ENCODE results near the gene GAL3ST2. TPM values are rescaled to one million over a fixed set of nuclear protein-coding genes. Genes with fewer than 3 reads are reported as not detected.

Gene GAL3ST2
- total and polyA plus RNA-seq, 2 experiments from 2014 or later = not detected

DNA sequence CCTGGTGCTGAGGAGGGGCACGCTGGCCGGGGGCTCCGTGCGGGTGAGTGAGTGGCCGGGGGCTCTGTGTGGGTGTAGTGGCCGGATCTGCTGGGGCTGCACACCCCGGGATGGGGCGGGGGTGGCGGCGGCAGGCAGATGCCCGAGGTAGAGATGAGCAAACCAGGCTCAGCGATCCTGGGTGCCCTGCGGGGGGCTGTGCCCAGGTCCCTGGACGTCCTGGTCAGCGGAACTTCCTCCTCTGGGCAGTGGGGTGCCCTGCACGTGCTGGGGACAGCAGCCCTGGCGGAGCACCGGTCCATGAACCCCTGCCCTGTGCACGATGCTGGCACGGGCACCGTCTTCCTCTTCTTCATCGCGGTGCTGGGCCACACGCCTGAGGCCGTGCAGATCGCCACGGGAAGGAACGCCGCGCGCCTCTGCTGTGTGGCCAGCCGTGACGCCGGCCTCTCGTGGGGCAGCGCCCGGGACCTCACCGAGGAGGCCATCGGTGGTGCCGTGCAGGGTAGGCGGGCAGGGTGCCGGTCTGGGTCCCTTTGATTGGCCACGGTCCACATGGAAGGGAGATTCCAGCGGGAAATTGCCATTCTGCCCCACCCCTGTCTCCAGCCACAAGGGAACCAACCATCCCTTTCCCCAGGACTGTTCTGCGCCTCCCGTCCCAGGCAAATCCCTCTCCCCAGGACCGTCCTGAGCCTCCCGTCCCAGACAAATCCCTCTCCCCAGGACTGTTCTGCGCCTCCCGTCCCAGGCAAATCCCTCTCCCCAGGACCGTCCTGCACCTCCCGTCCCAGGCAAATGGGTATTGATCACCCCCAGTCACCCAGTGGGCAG is 38.2 kb downstream of the GAL3ST2 start:
- DNase-seq = no peak
- no peaks in the 10 kb centered on the region for H3K9me3 ChIP-seq (ENCODE audit: low read depth)
- H3K36me3 ChIP-seq (ENCODE audit: low read depth) = no peaks in the 10 kb centered on the region
- no peaks in the 10 kb centered on the region for H3K9me2 ChIP-seq (ENCODE audit: insufficient read depth)
- no peaks in the 10 kb centered on the region for H3K79me2 ChIP-seq (ENCODE audit: insufficient read depth)
- H3K4me3 ChIP-seq = no peak overlapping the region
- H2AFZ ChIP-seq = no peak overlapping the region
- no peaks in the 10 kb centered on the region for H3F3A ChIP-seq (ENCODE audit: insufficient read depth)
- 73 to 76% methylated on average over 35 to 52 of the region's 52 CpGs for WGBS, 2 experiments (ENCODE audit: low coverage in 1 of 2, low lambda C conversion rate in 2 of 2, missing lambda C conversion rate in 2 of 2)
- no peak for TF ChIP-seq EZH2phosphoT487 (IDR thresholded peaks at IDR 0.05; ENCODE audit: insufficient read depth, low read depth)
- TF ChIP-seq EZH2 (IDR thresholded peaks at IDR 0.05; ENCODE audit: insufficient read depth, poor library complexity, severe bottlenecking) = no peak
- no peaks in the 10 kb centered on the region for H3K27me3 ChIP-seq (replicated peaks; ENCODE audit: insufficient read depth)
- H3K4me2 ChIP-seq (ENCODE audit: unreplicated experiment) = no peak overlapping the region
- in situ Hi-C loops (cut with MboI) = no loop called here
- no peak overlapping the region for H3K27ac ChIP-seq
- no peak overlapping the region for H3K9ac ChIP-seq
- H3K4me1 ChIP-seq (ENCODE audit: insufficient read depth) = no peaks in the 10 kb centered on the region
- H4K20me1 ChIP-seq (ENCODE audit: insufficient read depth) = no peaks in the 10 kb centered on the region

DNA sequence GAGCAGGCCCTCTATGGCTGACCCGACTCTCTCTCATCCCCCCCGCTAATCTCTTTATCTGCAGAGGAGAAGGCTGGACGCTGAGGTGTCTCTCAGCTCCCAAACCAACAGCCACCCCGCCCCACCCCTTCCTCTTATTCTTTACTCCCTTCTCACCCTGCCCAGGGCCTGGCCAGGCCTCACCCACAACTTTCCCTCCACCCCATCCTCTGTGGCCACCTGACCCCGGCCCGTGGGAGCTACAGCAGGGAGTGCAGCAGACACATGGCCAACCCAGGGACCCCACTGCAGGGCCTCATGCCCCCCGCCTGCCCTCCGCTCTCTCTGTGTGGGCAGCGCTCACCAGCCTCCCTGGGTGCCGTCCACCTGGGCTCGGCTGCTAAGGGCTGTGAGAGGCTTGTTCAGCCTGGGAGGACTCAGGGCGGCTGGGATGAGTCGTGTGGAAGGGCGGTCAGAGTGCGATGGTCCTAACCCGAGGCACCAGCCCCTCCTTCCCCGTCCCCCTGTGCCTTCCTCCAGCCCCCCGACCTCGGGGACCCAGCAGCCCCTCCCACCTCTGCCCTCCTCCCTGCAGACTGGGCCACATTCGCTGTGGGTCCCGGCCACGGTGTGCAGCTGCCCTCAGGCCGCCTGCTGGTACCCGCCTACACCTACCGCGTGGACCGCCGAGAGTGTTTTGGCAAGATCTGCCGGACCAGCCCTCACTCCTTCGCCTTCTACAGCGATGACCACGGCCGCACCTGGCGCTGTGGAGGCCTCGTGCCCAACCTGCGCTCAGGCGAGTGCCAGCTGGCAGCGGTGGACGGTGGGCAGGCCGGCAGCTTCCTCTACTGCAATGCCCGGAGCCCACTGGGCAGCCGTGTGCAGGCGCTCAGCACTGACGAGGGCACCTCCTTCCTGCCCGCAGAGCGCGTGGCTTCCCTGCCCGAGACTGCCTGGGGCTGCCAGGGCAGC is 39.1 kb downstream of the GAL3ST2 start:
- H3F3A ChIP-seq (ENCODE audit: insufficient read depth) = no peaks in the 10 kb centered on the region
- no peaks in the 10 kb centered on the region for H3K9me2 ChIP-seq (ENCODE audit: insufficient read depth)
- no peak overlapping the region for H3K4me3 ChIP-seq
- no peaks in the 10 kb centered on the region for H3K4me1 ChIP-seq (ENCODE audit: insufficient read depth)
- H4K20me1 ChIP-seq (ENCODE audit: insufficient read depth) = no peaks in the 10 kb centered on the region
- H3K27me3 ChIP-seq (replicated peaks; ENCODE audit: insufficient read depth) = no peaks in the 10 kb centered on the region
- TF ChIP-seq EZH2 (IDR thresholded peaks at IDR 0.05; ENCODE audit: insufficient read depth, poor library complexity, severe bottlenecking) (no peak), EZH2phosphoT487 (IDR thresholded peaks at IDR 0.05; ENCODE audit: insufficient read depth, low read depth) (no peak)
- no peak overlapping the region for H2AFZ ChIP-seq
- WGBS, 2 experiments (ENCODE audit: low coverage in 1 of 2, low lambda C conversion rate in 2 of 2, missing lambda C conversion rate in 2 of 2) = 73 to 81% methylated on average over 39 to 48 of the region's 48 CpGs
- in situ Hi-C loops (cut with MboI) = no loop called here
- H3K79me2 ChIP-seq (ENCODE audit: insufficient read depth) = no peaks in the 10 kb centered on the region
- H3K4me2 ChIP-seq (ENCODE audit: unreplicated experiment) = no peak overlapping the region
- H3K27ac ChIP-seq = no peak overlapping the region
- DNase-seq = no peak
- no peak overlapping the region for H3K9ac ChIP-seq
- no peaks in the 10 kb centered on the region for H3K36me3 ChIP-seq (ENCODE audit: low read depth)
- no peaks in the 10 kb centered on the region for H3K9me3 ChIP-seq (ENCODE audit: low read depth)

GRCh38 chr2:241816431-241817121 is 40.0 kb downstream of the GAL3ST2 start:
- no peak for TF ChIP-seq EZH2phosphoT487 (IDR thresholded peaks at IDR 0.05; ENCODE audit: insufficient read depth, low read depth)
- TF ChIP-seq EZH2 (IDR thresholded peaks at IDR 0.05; ENCODE audit: insufficient read depth, poor library complexity, severe bottlenecking) = no peak
- Histone ChIP-seq H3K79me2 (ENCODE audit: insufficient read depth) (no peaks in the 10 kb centered on the region), H3K27ac (no peak overlapping the region), H3K27me3 (replicated peaks; ENCODE audit: insufficient read depth) (no peaks in the 10 kb centered on the region; the same call in 1 of the 2 replicates), H2AFZ (no peak overlapping the region), H3K9me3 (ENCODE audit: low read depth) (no peaks in the 10 kb centered on the region), H3K9me2 (ENCODE audit: insufficient read depth) (no peaks in the 10 kb centered on the region), H3K9ac (no peak overlapping the region), H3K4me3 (no peak overlapping the region), H3K4me1 (ENCODE audit: insufficient read depth) (no peaks in the 10 kb centered on the region), H3K4me2 (ENCODE audit: unreplicated experiment) (no peak overlapping the region), H3K36me3 (ENCODE audit: low read depth) (no peaks in the 10 kb centered on the region), H4K20me1 (ENCODE audit: insufficient read depth) (no peaks in the 10 kb centered on the region), H3F3A (ENCODE audit: insufficient read depth) (no peaks in the 10 kb centered on the region)
- DNase-seq = no peak
- in situ Hi-C loops (cut with MboI) = no loop called here
- 33 to 38% methylated on average over 29 to 33 of the region's 33 CpGs for WGBS, 2 experiments (ENCODE audit: low coverage in 1 of 2, low lambda C conversion rate in 2 of 2, missing lambda C conversion rate in 2 of 2)

All from GM23248 (cell line).